GM12878 (cell line): Measurements from ENCODE around the gene TSHZ3. TPM values are rescaled to one million over a fixed set of nuclear protein-coding genes. Genes with fewer than 3 reads are reported as not detected.

Experiments used
- ATAC-seq: fragments of 200-7000 bp; cut with Tn5 transposase; 3 replicates; pipeline ENCODE4 v1.9.1; 2020; ENCODE audit warnings: mild to moderate bottlenecking, moderate library complexity
- BruUV-seq: library from RNA; stranded (reverse); fragments of 400-500 nt; replicated peaks from 2 replicates; lab custom pipeline; 2021; lab: Mats Ljungman, UMichigan
- CTCF ChIA-PET: fragments of 300-600 bp; sonication (Branson Sonifier 250); formaldehyde crosslinking; extraction: SDS; loops from one replicate; lab custom pipeline; 2021; ENCODE audit warnings: inconsistent platforms; lab: Yijun Ruan, JAX
- POLR2A ChIA-PET: fragments of 350-600 bp; formaldehyde crosslinking; extraction: SDS; loops from one replicate; lab custom pipeline; 2021; ENCODE audit warnings: inconsistent platforms; lab: Charles Lee
- RAD21 ChIA-PET: fragments of 300-600 bp; sonication (Branson Sonifier 250); formaldehyde crosslinking; loops from one replicate; lab custom pipeline; 2023; ENCODE audit warnings: antibody characterized with exemption; ENCODE audit not compliant: unreplicated experiment; lab: Charles Lee
- SMC1A ChIA-PET: fragments of 300-600 bp; sonication (Branson Sonifier 250); formaldehyde crosslinking; loops from one replicate; lab custom pipeline; 2023; ENCODE audit not compliant: unreplicated experiment, uncharacterized antibody; lab: Charles Lee
- DNase-seq: peaks from one replicate; pipeline ENCODE4 v3.0.0-alpha.2; 2011; ENCODE audit warnings: low read depth, low spot score
- FAIRE-seq: peaks from 3 replicates; lab custom pipeline; 2011; peaks lifted over from hg19 to GRCh38; lab: Jason Lieb, UNC
- H2AFZ ChIP-seq: 2 replicates; pipeline ENCODE4 v1.6.0; 2011; ENCODE audit warnings: low read depth, low read length, control low read depth; ENCODE audit not compliant: control insufficient read depth
- H3K27ac ChIP-seq: 2 replicates; pipeline ENCODE4 v1.5.1; 2011; ENCODE audit warnings: control low read depth; ENCODE audit not compliant: control insufficient read depth, insufficient read depth
- H3K27me3 ChIP-seq, 2 experiments: replicated peaks in 1 of 2; 2 replicates each; pipeline versions ENCODE4 v1.6.0 to v1.6.1; 2011; ENCODE audit warnings: low read length in 1 of 2; ENCODE audit not compliant: control insufficient read depth in 2 of 2, insufficient read depth in 2 of 2
- H3K36me3 ChIP-seq, 2 experiments: 2 replicates each; pipeline ENCODE4 v1.5.1; 2011; ENCODE audit warnings: low read length in 1 of 2; ENCODE audit not compliant: control insufficient read depth in 2 of 2, insufficient read depth in 2 of 2
- H3K4me1 ChIP-seq: 2 replicates; pipeline ENCODE4 v1.6.1; 2011; ENCODE audit warnings: mild to moderate bottlenecking, low read length, moderate library complexity, mixed read lengths; ENCODE audit not compliant: control insufficient read depth, insufficient read depth
- H3K4me2 ChIP-seq: 2 replicates; pipeline ENCODE4 v1.6.0; 2011; ENCODE audit warnings: control low read depth; ENCODE audit not compliant: control insufficient read depth, insufficient read depth
- H3K4me3 ChIP-seq: fragments of 200-600 bp; sonication (generic); 2 replicates; pipeline ENCODE4 v1.5.1; 2016
- H3K79me2 ChIP-seq: 2 replicates; pipeline ENCODE4 v1.6.0; 2011; ENCODE audit warnings: low read length; ENCODE audit not compliant: control insufficient read depth, insufficient read depth
- H3K9ac ChIP-seq: 2 replicates; pipeline ENCODE4 v1.8.0; 2011; ENCODE audit warnings: low read length, control low read depth, mixed read lengths; ENCODE audit not compliant: control insufficient read depth, insufficient read depth
- H3K9me3 ChIP-seq: replicated peaks from 3 replicates; pipeline ENCODE4 v1.5.1; 2011; ENCODE audit warnings: mild to moderate bottlenecking, low read length; ENCODE audit not compliant: control insufficient read depth, insufficient read depth
- H4K20me1 ChIP-seq: 2 replicates; pipeline ENCODE4 v1.6.0; 2011; ENCODE audit not compliant: control insufficient read depth, insufficient read depth
- BCL3 ChIP-seq: IDR thresholded peaks from 2 replicates; pipeline ENCODE4 v1.6.1; 2011; ENCODE audit warnings: borderline replicate concordance, low read depth, mild to moderate bottlenecking, moderate library complexity, low read length; ENCODE audit not compliant: insufficient read depth, poor library complexity, severe bottlenecking
- EZH2 ChIP-seq: IDR thresholded peaks from 2 replicates; pipeline ENCODE4 v1.6.1; 2012; ENCODE audit warnings: low read depth, mild to moderate bottlenecking, control low read depth, inconsistent platforms, low read length, borderline replicate concordance; ENCODE audit not compliant: control insufficient read depth
- GATAD2B ChIP-seq: fragments of 450-650 bp; conservative IDR thresholded peaks from 2 replicates; pipeline ENCODE4 v1.6.1; 2017; ENCODE audit warnings: low read depth, mild to moderate bottlenecking, moderate library complexity
- HDAC2 ChIP-seq: fragments of 200-600 bp; sonication (generic); IDR thresholded peaks from 2 replicates; pipeline ENCODE4 v1.6.1; 2017
- HDGF ChIP-seq: fragments of 450-650 bp; IDR thresholded peaks from 2 replicates; pipeline ENCODE4 v1.6.1; 2016; ENCODE audit warnings: antibody characterized with exemption
- KAT2A ChIP-seq: conservative IDR thresholded peaks from 2 replicates; pipeline ENCODE4 v1.6.1; 2011; ENCODE audit warnings: low read depth, low read length; ENCODE audit not compliant: control insufficient read depth
- LARP7 ChIP-seq: fragments of 450-650 bp; IDR thresholded peaks from 2 replicates; pipeline ENCODE4 v1.6.1; 2017; ENCODE audit warnings: mild to moderate bottlenecking
- MEF2A ChIP-seq: IDR thresholded peaks from 2 replicates; pipeline ENCODE4 v1.6.1; 2011; ENCODE audit warnings: low read depth, mild to moderate bottlenecking, low read length, moderate library complexity; ENCODE audit not compliant: insufficient read depth
- PAX8 ChIP-seq: fragments of 450-650 bp; IDR thresholded peaks from 2 replicates; pipeline ENCODE4 v1.6.1; 2017; ENCODE audit warnings: mild to moderate bottlenecking, moderate library complexity
- POLR2A ChIP-seq: IDR thresholded peaks from 2 replicates; pipeline ENCODE4 v1.6.1; 2011; ENCODE audit warnings: low read depth, mild to moderate bottlenecking, low read length
- RAD21 ChIP-seq: IDR thresholded peaks from 2 replicates; pipeline ENCODE4 v1.6.1; 2011; ENCODE audit warnings: mild to moderate bottlenecking, low read depth, low read length, moderate library complexity; ENCODE audit not compliant: insufficient read depth
- RBBP5 ChIP-seq: fragments of 200-600 bp; sonication (generic); conservative IDR thresholded peaks from 2 replicates; pipeline ENCODE4 v1.6.1; 2016
- RUNX3 ChIP-seq: IDR thresholded peaks from 2 replicates; pipeline ENCODE4 v1.6.1; 2012; ENCODE audit warnings: low read length, inconsistent platforms
- SMC3 ChIP-seq: IDR thresholded peaks from 2 replicates; pipeline ENCODE4 v1.6.1; 2011; ENCODE audit warnings: low read length, improper control_type of control experiment, borderline replicate concordance
- ZBED1 ChIP-seq: IDR thresholded peaks from 2 replicates; pipeline ENCODE4 v1.6.1; 2016; ENCODE audit warnings: borderline replicate concordance
- WGBS: methylation state at CpG from one replicate; pipeline ENCODE4 v1.1.6; 2016; ENCODE audit warnings: low lambda C conversion rate; ENCODE audit not compliant: insufficient replicate concordance, insufficient coverage; ENCODE audit errors: missing lambda C conversion rate; 5-methylcytosine and 5-hydroxymethylcytosine counted together
- in situ Hi-C: fragments of 300-500 bp; cut with MboI; formaldehyde crosslinking; loops from 9 replicates; pipeline ENCODE4 v1.14.3; 2018; ENCODE audit warnings: mixed read lengths
- intact Hi-C: fragments of 100-400 bp; cut with micrococcal nuclease; formaldehyde crosslinking; loops from one replicate; pipeline ENCODE4 v1.14.2; 2022; ENCODE audit not compliant: unreplicated experiment
- polyA plus RNA-seq, 11 experiments: library from polyadenylated mRNA; depleted of rRNA in 4 of 11; unstranded in 6 of 11; stranded (reverse) in 5 of 11; fragments of >200 nt; fragmentation: Nextera tagmentation in 4 of 11; fragmentation: Illumina TruSeq in 1 of 11; extraction: Ambion mirVana in 4 of 11; extraction: Trizol in 1 of 11; gene quantifications; 1 replicate in 1 of 11; 2 replicates in 10 of 11; pipeline versions ENCODE4 v1.2.1 to v1.2.3, GENCODE V29; 2011 to 2016; ENCODE audit warnings: inconsistent platforms in 2 of 11, missing spikeins in 2 of 11, low read depth in 1 of 11
- total RNA-seq, 4 experiments: library from RNA; depleted of rRNA in 3 of 4; stranded (reverse); fragments of >200 nt in 3 of 4; fragmentation: Illumina TruSeq in 1 of 4; extraction: Trizol in 1 of 4; gene quantifications; 2 replicates each; pipeline versions ENCODE4 v1.2.1 to v1.2.3, GENCODE V29; 2013 to 2021
- TF ChIP-seq, protein P1 (sequence below): IDR thresholded peaks from 2 replicates; pipeline ENCODE4 v1.6.1; 2012; ENCODE audit warnings: mild to moderate bottlenecking, low read depth, low read length
- TF ChIP-seq, protein P2 (sequence below): IDR thresholded peaks from 2 replicates; pipeline ENCODE4 v1.6.1; 2011; ENCODE audit warnings: borderline replicate concordance, low read depth, mild to moderate bottlenecking, moderate library complexity, mixed read lengths, low read length; ENCODE audit not compliant: insufficient read depth; ENCODE audit errors: extremely low read length

TSHZ3 gene
- total and polyA plus RNA-seq, 10 of the 15 experiments (the other 5 are each of a cell fraction or from before 2014, with no cell fraction given): 0.23 TPM; not detected in 9

DNA sequence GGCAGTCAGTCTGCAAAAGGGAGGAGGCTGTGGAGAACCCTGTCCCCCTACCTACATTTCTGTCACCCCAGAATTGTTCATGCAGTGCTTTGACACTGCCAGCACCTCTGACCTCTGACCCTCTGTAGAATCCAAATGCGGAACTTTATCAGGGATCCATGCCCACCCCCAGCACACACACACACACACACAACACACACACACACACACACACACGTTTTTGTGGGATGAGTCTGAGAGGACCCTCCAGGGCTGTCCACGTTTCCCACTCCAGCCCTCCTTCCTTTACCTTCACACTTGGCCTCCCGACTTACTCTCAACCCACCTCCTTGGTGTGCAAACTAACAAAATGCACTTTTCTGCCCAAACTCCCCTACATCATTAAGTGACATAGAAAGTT is 42.3 kb upstream of the TSHZ3 start:
- WGBS: 0% methylated on average over 3 of the region's 4 CpGs
- no peak overlapping the region for H3K27ac ChIP-seq

More for the DNA sequence above, 42.3 kb upstream of the TSHZ3 start:
- ChIA-PET CTCF (no interaction called here), SMC1A (no interaction called here), POLR2A (no interaction called here), RAD21 (no interaction called here)
- no peaks in the 10 kb centered on the region for H3K4me1 ChIP-seq
- ATAC-seq: no peak
- no peak for FAIRE-seq
- H4K20me1 ChIP-seq: no peaks in the 10 kb centered on the region
- no peak overlapping the region for H3K9ac ChIP-seq
- H3K9me3 ChIP-seq: no peaks in the 10 kb centered on the region; the same call in 2 of the 3 replicates
- H3K27me3 ChIP-seq: no peaks in the 10 kb centered on the region
- no TSS peak for BruUV-seq
- intact Hi-C loops: no loop called here
- no peak overlapping the region for H3K4me2 ChIP-seq
- H2AFZ ChIP-seq: no peak overlapping the region
- H3K36me3 ChIP-seq: no peaks in the 10 kb centered on the region
- H3K79me2 ChIP-seq: no peaks in the 10 kb centered on the region
- TF ChIP-seq LARP7: no peak
- TF ChIP-seq BCL3: no peak
- no peak for TF ChIP-seq ZBED1
- TF ChIP-seq HDGF: no peak
- TF ChIP-seq GATAD2B: no peak
- TF ChIP-seq PAX8: no peak
- TF ChIP-seq, protein P1, sequence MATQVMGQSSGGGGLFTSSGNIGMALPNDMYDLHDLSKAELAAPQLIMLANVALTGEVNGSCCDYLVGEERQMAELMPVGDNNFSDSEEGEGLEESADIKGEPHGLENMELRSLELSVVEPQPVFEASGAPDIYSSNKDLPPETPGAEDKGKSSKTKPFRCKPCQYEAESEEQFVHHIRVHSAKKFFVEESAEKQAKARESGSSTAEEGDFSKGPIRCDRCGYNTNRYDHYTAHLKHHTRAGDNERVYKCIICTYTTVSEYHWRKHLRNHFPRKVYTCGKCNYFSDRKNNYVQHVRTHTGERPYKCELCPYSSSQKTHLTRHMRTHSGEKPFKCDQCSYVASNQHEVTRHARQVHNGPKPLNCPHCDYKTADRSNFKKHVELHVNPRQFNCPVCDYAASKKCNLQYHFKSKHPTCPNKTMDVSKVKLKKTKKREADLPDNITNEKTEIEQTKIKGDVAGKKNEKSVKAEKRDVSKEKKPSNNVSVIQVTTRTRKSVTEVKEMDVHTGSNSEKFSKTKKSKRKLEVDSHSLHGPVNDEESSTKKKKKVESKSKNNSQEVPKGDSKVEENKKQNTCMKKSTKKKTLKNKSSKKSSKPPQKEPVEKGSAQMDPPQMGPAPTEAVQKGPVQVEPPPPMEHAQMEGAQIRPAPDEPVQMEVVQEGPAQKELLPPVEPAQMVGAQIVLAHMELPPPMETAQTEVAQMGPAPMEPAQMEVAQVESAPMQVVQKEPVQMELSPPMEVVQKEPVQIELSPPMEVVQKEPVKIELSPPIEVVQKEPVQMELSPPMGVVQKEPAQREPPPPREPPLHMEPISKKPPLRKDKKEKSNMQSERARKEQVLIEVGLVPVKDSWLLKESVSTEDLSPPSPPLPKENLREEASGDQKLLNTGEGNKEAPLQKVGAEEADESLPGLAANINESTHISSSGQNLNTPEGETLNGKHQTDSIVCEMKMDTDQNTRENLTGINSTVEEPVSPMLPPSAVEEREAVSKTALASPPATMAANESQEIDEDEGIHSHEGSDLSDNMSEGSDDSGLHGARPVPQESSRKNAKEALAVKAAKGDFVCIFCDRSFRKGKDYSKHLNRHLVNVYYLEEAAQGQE: no peak
- TF ChIP-seq RUNX3: no peak
- no peak for TF ChIP-seq KAT2A
- no peak for TF ChIP-seq EZH2
- TF ChIP-seq MEF2A: no peak
- TF ChIP-seq RBBP5: no peak
- TF ChIP-seq POLR2A: no peak
- TF ChIP-seq RAD21: no peak
- TF ChIP-seq, protein P2, sequence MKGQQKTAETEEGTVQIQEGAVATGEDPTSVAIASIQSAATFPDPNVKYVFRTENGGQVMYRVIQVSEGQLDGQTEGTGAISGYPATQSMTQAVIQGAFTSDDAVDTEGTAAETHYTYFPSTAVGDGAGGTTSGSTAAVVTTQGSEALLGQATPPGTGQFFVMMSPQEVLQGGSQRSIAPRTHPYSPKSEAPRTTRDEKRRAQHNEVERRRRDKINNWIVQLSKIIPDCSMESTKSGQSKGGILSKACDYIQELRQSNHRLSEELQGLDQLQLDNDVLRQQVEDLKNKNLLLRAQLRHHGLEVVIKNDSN: no peak
- no peak for TF ChIP-seq HDAC2
- TF ChIP-seq SMC3: no peak
- in situ Hi-C loops: no loop called here
- no peak overlapping the region for H3K4me3 ChIP-seq
- DNase-seq: no peak
